ENCODE measurements around the gene PAIP2.
"Not testable (repeated sequence)": the region's sequence is repeated elsewhere in the genome, so short reads cannot be mapped to it uniquely, and the experiment has no call there.

The PAIP2 gene

DNA sequence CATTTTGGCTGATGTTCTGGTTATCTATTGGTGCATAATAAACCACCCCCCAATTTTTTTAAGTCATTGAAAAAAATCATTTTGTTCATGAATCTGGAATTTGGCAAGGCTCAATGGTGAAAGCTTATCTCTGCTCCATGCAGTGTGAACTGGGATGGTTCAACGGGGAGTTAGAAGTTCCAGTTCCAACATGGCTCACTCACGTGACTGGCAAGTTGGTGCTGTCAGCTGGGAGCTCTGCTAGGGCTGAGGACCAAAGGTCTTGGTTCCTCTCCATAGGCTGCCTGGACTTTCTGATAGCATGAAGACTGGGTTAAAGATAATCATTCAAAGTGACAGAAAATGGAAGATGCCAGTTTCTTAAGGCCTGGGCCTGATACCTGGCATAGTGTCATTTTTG is 65.3 kb downstream of the PAIP2 start:
- TF ChIP-seq, protein P1, sequence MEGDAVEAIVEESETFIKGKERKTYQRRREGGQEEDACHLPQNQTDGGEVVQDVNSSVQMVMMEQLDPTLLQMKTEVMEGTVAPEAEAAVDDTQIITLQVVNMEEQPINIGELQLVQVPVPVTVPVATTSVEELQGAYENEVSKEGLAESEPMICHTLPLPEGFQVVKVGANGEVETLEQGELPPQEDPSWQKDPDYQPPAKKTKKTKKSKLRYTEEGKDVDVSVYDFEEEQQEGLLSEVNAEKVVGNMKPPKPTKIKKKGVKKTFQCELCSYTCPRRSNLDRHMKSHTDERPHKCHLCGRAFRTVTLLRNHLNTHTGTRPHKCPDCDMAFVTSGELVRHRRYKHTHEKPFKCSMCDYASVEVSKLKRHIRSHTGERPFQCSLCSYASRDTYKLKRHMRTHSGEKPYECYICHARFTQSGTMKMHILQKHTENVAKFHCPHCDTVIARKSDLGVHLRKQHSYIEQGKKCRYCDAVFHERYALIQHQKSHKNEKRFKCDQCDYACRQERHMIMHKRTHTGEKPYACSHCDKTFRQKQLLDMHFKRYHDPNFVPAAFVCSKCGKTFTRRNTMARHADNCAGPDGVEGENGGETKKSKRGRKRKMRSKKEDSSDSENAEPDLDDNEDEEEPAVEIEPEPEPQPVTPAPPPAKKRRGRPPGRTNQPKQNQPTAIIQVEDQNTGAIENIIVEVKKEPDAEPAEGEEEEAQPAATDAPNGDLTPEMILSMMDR (IDR thresholded peaks at IDR 0.05; ENCODE audit: insufficient read depth, low read depth, low read length, missing control alignments): no peak
- no peak for DNase-seq (ENCODE audit: low read depth)
- H3K4me3 ChIP-seq (ENCODE audit: low read depth, low read length): no peak overlapping the region

DNA sequence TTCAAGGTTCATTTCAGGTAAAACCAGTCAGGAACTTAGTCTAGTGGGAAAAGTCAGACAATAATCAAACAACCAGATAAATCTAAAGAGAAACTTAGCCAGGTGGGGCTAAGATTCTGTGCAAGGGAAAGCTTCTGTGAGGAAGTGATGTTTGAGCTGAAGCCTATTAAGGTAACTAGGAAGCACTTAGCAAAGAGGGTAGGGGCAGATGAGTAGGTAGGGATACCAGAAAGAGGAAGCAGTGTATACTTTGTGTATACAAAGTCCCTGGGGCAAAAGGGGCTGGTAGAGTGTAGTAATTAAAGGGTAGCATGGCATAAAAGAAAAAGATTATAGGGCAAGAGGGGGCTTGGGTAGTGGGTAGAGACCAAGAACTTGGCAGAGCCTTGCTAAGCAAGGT is 65.9 kb downstream of the PAIP2 start:
- H3K4me3 ChIP-seq (ENCODE audit: low read depth, low read length): no peak overlapping the region
- TF ChIP-seq, protein P1 (IDR thresholded peaks at IDR 0.05; ENCODE audit: insufficient read depth, low read depth, low read length, missing control alignments): no peak
- DNase-seq (ENCODE audit: low read depth): no peak

DNA sequence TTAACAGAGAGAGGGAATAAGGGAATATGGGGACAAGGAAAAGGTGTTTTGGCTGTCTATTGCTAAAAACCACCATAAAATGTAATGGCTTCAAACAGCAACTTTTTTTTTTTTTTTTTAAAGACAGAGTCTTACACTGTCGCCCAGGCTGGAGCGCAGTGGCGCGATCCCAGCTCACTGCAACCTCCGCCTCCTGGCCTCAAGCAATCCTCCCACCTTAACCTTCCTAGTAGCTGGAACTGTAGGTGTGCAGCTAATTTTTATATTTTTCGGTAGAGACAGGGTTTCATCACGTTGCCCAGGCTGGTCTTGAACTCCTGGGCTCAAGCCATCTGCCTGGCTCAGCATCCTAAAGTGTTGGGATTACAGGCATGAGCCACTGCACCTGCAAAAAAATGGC is 66.5 kb downstream of the PAIP2 start:
- TF ChIP-seq, protein P1 (IDR thresholded peaks at IDR 0.05; ENCODE audit: insufficient read depth, low read depth, low read length, missing control alignments): no peak
- H3K4me3 ChIP-seq (ENCODE audit: low read depth, low read length): no peak overlapping the region
- DNase-seq (ENCODE audit: low read depth): no peak

DNA sequence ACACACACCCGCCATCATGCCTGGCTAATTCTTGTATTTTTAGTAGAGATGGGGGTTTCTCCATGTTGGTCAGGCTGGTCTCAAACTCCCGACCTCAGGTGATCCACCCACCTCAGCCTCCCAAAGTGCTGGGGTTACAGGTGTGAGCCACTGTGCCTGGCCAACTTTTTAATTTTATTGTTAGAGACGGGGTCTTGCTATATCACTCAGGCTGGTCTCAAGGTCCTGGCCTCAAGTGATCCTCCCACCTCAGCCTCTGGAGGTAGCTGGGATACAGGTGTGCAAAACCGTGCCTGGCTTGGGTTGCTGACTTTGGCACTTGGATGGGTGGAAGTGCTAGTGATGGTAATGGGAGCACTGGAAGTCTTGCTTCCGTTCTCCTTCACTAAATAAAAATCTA is 67.5 kb downstream of the PAIP2 start:
- H3K4me3 ChIP-seq (ENCODE audit: low read depth, low read length); DNase-seq (ENCODE audit: low read depth): not testable (repeated sequence)

DNA sequence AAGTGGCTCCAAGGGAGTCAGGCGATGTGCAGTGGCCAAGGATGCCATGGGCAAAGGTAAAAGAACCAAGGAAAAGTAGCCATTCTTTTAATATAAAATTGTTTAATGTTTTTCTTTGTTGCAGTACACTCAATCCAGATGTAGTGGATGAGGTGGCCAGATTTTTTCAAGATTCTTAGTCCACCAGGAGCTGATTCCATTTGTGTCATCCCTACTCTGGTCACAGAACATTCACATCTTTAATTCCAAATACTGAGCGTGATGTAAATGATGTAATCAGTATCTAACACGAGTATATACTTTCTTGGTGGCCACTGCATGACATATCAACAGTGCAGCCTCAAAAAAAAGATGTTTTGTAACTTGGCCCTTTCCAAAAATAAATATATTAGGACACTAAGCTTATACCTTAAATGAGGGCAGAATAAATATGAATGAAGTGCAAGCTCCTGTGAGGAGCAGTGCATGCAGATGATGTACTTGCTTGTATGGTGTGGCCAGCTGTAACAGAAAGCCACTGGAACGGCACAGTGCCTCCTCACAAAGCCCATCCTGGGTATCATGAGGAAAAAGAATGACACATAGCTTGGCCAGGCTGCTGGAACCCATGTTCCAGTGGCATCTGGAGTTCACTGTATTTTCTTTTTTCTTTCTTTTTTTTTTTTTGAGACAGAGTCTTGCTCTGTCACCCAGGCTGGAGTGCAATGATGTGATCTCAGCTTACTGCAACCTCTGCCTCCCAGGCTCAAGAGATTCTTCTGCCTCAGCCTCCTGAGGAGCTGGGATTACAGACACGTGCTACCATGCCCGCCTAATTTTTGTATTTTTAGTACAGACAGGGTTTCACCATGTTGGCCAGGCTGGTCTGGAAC is 68.7 kb downstream of the PAIP2 start:
- TF ChIP-seq, protein P1 (IDR thresholded peaks at IDR 0.05; ENCODE audit: insufficient read depth, low read depth, low read length, missing control alignments): no peak
- no peak overlapping the region for H3K4me3 ChIP-seq (ENCODE audit: low read depth, low read length)
- no peak for DNase-seq (ENCODE audit: low read depth)

DNA sequence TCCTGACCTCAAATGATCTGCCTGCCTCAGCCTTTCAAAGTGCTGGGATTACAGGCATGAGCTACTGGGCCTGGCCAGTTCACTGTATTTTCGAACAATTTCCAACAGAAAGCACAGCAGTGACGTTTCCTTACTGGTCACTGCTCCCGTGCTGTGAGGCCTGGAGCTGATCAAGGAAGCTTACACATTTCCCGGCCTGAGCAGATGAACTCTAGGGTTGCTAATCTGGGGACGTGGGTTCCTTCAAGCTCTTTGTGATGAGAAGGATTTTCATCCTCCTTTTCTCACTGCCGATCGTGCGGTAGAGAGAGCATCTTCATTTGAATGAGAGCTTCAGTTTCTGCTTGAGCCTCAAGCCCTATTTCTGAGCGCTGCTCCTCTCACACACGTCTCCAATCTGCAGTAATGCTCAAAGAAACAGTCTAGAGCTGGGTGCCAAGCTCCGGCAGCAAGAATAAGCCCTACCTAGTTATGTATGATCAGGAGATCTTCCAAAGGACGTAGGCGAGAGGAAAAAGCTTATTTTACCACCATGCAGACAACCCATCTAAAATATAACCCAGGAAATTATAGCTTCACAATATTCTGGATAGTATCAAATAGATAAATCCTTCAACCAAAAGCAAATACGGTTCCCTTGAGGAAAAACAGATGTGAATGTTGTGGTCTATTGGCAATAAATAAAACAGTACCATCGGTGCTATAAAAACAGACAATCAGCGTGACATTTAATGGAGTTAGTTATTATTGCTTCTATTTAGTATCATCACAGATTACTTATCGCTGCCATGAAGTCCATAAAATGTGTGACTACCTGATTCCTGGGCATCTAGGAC is 69.6 kb downstream of the PAIP2 start:
- H3K4me3 ChIP-seq (ENCODE audit: low read depth, low read length): no peak overlapping the region
- TF ChIP-seq, protein P1 (IDR thresholded peaks at IDR 0.05; ENCODE audit: insufficient read depth, low read depth, low read length, missing control alignments): no peak
- DNase-seq (ENCODE audit: low read depth): no peak

DNA sequence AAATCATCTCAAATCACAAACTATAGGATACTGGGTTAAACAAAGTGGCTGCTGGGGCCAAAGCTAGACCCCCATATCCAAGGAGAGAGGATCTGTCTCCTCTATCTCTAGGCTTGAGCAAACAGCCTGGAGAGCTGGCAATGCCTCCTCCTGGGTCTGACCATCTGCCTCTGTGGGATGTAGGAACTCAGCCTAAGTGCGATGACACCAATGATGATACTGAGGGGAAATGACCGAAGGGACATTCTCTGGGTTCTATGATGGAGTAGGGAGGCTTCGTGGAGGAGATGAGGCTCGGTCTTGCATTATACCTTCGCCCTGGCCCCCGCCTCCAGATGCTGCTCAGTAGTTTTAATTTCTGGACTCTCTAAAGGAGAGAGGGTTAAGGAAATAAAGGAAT is 71.5 kb downstream of the PAIP2 start:
- DNase-seq (ENCODE audit: low read depth): no peak
- TF ChIP-seq, protein P1 (IDR thresholded peaks at IDR 0.05; ENCODE audit: insufficient read depth, low read depth, low read length, missing control alignments): no peak
- no peak overlapping the region for H3K4me3 ChIP-seq (ENCODE audit: low read depth, low read length)
